Amniotic stem cell (primary cell): ENCODE results near the gene ATG5.
A peak's percentile ranks its signal among the peaks of the same experiment; 100 is the strongest.

ENCODE experiments used
- DNase-seq: peaks from one replicate; lab custom pipeline; 2025; lab: John Stamatoyannopoulos, UW

The ATG5 gene

DNA sequence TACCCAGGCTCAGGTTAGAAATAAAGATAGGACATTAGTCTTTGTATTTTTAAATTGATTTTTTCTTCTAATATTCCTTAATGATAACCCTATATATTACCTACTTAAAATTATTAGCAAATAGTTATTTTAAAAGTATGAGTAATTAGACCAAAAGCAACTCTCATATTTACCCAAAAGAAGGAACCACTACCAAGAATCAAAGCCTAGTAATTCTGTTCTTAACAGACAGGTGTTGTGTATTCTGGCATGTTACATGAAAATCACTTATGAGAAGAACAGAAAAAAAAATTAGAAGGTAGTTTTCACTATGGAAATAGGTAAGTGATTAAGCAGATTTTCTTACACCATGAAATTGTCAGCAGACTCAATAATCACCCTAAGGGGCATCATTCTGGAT is 105.1 kb downstream of the ATG5 start:
- no peak for DNase-seq

GRCh38 chr6:106216527-106216926 is 109.0 kb downstream of the ATG5 start:
- DNase-seq: no peak

- DNase-seq: no peak
Measured at GRCh38 chr6:106215608-106216007, 110.0 kb downstream of the ATG5 start.

DNA sequence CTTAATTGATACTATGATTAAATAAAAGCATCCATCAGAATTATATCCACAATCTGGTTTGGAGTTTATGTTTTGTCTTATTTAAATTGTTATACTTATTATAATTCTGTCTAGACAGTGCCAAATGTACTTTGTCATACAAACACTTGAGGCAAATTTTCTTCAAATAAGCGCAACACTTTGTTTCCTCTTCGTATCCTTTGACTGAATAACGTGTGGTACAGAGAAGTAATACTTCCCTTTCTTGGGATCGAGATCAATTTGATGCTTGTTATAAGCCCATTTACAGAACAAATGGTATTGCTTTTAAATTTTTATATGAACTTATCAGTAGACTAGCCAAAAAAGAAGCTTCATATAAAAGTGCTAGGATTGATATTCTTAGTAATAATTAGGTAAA is 111.0 kb downstream of the ATG5 start:
- no peak for DNase-seq

DNA sequence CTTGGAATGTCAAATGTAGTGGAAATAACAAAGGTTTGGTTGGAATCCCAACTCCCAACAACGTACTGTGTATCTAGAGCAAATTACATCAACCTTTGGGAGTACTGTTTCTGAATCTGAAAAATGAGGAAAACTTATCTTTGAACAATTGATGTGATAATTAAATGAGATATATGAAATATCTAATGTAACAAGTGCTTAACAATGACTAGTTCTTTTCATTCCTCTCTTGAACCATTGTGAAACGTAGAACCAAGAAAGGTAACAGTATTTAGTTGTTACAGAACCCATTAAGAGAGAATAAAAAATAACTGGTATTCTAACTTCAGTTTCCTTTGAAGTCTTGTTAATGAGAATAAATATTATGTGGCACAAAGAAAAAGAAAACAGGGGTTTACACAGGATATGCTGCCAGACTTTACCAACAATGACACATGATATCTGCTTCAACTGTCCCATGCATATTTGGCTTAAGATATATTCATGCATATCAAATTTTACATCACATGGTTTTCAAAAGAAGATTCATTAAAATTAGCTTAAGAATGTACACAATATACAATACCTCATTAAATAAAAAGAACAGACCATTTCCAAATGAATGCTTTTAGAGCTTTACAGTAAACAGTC is 111.8 kb downstream of the ATG5 start:
- no peak for DNase-seq

DNA sequence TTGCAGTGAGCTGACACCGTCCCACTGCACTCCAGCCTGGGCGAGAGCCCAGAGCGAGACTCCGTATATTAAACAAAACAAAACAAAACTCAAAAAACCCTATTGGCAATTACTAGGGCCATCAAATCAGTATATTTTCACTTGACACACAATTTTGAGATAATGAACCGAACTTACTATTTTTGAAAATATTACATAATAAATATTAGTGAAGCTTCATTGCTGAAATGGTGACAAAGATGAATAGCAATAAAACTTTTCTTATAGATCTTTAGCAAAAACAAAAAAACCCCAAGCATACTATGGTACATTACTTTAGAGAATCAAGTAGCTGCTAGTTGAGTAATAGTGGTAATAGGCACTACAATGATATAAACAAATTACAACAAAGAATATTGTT is 113.0 kb downstream of the ATG5 start:
- DNase-seq: no peak

DNA sequence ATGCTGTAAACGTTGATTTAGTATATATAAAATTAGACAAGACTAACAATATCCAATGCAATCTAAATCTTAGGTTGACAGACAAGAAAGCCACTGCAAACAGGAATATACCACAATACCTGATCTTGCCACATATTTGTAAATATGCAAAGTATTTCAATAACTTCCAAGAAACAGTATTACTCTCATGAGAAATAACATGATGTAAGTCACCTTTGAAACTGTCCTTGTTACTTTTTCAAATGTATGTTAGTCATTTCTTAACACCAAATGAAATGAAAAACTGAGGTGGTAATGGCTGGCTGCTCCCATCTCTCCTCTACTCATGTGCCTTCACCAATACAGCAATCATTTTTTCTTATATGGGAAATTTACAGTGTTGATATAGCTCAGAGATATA is 118.7 kb downstream of the ATG5 start:
- no peak for DNase-seq

- DNase-seq: no peak
Measured at GRCh38 chr6:106204961-106205360, 120.6 kb downstream of the ATG5 start.

- peak; percentile 52 for DNase-seq
Measured at GRCh38 chr6:106199998-106200397, 125.6 kb downstream of the ATG5 start.

DNA sequence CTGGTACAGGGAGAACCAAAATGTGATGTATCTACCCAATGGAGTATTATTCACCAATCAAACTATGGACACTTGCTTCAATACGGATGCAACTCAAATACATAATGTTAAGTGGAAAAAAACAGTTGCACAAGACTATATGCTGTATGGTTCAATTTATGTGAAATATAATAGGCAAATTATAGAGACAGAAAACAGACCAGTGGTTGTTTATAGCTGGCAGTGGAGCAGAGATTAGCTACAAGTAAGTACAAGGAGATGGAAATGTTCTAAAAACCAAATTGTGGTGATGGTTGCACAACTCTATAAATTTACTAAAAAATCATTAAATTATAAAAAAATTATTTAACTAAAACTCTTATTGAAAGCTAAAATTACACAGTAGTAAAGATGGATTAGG is 126.2 kb downstream of the ATG5 start:
- no peak for DNase-seq

GRCh38 chr6:106197441-106197840 is 128.1 kb downstream of the ATG5 start:
- DNase-seq: no peak

DNA sequence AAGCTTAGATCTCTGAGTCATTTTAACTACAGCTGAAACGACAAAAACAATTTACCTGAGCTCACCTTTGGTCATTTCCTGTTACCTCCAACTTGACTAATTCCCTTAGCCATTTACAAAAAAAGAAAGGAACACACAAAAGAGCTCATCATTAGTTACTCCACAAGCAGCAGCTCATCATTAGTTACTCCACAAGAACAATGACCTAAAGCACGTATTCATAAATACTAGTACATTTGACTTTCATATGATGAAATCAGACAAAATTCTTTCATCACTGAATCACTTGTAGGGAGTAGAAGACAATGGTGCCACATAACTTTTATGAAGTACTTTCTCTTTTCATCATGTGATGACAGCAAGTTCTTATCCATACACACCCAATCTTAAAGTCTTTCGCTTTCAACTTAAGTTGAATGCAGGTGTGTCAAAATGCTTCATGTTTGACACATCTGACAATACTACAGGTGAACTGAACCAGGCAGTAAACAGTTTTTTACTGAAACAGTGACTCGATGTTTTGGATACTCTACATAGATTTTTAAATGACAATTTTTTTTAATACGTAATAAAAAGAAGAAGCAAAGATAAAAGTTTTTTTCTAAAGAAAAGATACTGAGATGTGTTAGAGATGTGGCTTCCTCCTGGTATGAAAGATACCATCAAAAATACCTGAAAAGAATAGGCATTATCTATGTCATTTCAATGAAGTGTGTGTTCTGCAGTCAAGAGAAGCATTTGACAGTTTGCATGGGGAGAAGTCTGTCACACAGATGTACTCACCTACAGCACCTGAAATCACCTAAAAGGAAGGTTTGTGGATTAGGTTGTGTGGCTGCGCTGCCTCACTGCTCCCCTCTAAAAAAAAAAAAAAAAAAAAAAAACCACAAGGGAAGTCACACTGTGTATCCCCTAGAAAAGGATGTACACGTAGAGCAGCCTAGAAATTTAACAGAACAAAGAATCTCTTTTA is 130.3 kb downstream of the ATG5 start:
- no peak for DNase-seq

DNA sequence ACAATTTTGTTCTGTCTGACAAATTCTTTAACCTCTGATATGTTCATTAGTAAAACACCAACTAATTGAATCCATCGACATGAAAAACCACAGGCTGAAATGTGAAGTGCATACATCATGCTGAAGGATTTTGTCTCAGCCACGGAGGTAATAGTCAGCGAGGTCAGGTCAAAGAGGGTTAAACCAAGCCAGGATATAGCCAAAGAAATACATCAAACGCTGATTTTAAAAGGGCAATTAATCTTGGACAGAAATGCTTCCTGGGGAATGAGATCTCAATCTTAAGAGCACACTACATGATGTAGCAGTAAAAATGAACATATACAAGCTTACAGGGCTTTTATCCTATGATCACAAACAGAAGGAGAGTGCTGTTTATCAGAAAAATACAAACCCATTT is 132.7 kb downstream of the ATG5 start:
- DNase-seq: no peak

DNA sequence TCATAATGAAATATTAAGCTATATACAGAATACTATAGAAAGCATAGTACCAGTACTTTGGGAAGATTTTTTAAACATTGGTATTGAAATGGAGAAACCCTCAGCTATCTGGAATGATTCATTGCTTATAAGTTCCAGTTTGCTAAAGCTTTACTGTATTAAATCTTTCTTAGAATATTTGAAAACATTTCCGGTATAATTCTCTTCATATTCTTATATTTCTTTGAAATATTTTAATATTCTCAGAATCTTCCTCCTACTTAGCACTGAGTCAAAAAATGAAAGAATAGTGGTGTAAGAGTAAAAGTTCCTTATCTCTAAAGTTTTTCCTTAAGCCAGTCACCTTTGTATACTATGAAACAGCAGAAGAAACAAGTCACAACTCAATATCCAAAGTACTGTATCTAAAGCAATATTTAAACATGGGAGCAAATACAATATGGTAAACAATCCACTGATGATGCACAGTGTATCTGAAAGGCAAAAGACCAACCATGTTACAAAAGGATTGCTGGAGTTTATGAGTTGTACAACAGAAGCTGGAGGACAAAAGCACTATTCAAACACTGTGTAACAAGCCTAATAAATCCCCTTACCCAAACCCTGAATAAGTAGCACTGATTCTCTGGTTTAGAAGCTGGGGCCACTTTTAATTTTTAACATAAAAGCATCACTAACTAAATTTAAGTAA is 137.3 kb downstream of the ATG5 start:
- DNase-seq: no peak

DNA sequence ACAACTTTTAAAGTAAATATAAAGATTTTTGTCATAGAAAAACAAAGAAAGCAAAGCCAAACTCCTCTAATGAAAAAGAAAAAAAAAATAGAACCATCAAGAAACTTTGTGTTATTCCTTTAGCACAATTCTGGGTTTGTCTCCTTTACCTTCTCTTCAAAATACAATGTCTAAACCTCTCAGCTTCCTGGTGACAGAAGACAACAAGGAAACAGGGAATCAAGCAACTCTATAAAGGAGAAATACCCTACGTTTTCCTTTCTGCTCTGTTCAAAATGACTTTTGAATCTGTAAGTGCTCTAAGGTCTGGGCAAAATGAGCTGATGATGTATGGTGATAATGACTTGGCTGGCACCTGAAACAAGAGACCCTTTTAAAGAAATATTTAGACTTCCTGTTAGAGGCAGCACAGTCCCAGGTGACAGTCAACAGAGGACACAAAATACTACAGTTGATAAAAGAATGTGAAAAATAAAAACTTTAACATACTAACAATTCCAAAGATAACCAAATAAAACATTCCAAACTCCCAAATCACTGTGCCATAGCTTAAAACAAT is 138.1 kb downstream of the ATG5 start:
- DNase-seq: no peak

- DNase-seq: no peak
Measured at GRCh38 chr6:106186714-106187113, 138.8 kb downstream of the ATG5 start.

- no peak for DNase-seq
Measured at GRCh38 chr6:106186172-106186571, 139.4 kb downstream of the ATG5 start.

DNA sequence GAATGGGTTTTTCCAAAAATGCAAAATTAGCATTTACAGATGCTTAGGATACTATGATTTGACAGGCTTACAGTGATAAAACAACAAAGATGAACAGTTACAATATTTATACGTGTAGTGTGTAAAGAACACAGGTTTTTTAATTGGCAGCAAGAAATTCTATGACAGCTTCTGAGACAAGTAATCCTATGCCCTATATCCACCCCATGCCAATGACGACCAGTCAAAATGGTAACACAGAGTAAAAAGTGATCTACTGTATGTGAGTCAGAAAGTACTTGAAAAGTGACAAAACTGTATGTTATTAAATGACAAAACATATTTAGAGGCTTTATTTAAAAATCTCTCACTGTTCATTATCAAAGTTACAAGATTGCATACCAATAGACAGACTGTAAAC is 139.9 kb downstream of the ATG5 start:
- DNase-seq: no peak

DNA sequence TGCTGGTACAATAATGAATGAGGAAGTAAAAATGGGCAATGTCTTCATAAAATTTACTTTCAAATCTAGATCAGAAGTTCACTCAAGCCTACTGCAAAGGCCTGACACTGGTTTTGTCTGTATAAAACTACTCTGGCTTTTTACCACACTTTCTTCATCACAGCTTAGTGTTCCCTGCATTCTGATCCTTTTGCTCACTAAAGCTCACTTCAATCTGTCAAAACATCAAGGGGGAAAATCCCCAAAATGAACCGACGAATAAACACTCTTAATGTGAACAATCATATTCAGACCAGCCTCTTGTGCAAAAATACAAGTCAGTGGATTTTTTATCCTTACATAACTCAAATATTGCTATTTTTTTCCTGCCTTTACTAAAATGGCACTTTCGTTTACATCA is 140.9 kb downstream of the ATG5 start:
- DNase-seq: no peak

DNA sequence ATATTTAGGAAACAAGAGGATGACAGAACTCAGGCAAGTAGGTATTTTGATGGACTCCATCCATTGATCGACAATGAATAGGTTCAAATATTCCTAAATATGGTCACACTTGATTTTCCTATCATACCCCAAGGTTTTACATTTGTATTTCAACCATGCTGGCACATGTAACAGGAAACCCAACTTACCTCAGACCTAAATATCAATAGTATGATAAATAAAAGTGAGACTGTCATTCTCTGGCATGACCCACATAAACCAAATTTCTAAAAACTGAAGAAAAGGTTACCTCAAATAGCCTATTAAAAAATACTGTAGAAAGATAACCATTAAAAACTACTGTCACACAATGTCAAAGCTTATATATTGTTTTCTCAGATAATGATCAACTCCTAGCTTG is 142.1 kb downstream of the ATG5 start:
- no peak for DNase-seq

DNA sequence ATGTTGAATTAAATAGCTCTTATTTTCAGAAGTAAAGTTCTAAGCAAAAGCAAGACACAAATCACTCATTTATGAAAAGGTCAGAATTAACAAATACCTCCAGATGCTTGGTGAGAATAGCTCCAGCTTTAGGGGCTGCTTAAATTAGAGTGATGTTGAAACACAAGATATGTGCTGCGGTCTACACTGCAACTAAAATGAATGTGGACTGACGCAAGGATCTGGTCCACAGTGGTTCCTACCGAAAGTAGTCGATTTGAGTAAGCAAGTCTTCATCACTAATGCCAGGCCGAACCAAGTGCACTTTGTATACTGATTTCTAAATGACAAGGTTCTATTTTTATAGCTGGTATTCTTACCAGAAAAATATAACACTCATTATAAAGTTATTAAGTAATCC is 143.1 kb downstream of the ATG5 start:
- DNase-seq: no peak

DNA sequence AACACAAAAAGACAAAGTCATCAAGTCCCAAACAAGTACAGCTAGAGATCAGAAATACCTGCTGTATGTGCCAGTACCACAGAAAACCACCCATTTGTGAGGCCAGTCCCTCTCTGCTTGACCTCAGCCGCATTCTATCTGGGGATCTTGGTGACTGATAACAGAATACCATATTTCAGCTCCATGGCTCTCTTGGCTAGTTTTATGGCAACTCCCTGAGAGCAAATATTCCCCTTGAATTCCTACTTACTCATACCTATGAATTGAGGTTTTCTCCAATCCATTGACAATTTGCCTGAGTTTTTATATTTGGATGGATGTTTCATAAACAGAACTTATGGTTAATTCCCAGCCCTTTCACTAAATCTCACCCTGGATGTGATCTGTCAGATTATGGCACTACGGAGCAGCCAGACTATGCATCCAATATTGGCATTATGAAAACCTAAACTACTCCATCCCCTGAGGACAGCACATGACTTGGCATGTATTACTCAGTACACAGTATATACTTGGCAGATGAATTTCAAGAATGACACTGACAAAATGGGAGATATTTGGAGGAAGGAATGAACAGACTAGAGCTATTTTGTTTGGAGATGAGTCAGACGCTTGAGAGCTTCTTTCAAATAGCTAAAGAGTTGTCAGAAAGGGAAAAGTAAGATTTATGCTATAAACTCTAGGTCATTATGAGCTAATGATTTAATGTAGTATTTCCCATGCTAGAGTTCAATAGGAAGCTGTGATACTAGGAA is 143.7 kb downstream of the ATG5 start:
- DNase-seq: peak; percentile 56
